ENCODE measurements around the gene SPPL2C.

SPPL2C gene

DNA sequence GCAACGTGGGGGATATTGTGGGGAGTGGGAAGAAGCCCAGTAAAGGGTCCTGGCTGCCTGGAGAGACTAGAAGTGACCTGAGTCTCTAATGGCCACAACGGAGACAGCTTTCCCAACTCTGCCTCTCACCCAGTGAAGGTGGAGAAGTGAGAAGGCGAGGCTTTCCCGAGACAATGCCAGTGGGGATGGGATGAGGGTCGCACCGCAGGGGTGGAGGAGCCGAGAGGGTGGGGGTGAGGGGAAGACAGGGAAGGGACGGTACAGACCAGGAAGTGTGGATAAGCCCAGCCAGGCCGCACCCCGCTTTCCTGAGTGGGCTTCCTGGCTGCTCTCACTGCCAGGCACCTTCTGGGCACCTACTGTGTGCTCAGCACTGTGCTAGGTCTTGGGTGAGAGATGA, 7.5 kb upstream of the SPPL2C start:
- no peak overlapping the region for H3K27ac ChIP-seq

DNA sequence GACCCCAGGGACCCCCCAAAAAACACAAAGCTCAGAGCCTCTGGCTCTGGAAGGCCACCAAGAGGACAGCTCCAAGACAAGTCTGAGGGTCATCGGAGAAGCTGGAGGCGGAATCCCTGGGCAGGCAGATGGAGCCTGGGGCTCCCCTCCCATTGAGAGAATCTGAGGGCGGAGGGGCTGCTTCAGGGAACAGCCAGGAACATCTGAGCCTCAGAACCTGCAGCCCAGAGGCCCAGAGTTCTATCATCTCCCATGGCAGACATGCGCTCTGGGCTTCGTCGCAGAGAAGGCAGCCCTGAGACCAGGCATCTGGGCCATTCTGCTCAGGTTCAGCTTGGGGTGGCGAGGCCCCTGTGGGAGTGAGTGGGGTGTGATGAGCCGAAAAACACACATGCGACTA, 7.1 kb upstream of the SPPL2C start:
- TF ChIP-seq, protein P1, sequence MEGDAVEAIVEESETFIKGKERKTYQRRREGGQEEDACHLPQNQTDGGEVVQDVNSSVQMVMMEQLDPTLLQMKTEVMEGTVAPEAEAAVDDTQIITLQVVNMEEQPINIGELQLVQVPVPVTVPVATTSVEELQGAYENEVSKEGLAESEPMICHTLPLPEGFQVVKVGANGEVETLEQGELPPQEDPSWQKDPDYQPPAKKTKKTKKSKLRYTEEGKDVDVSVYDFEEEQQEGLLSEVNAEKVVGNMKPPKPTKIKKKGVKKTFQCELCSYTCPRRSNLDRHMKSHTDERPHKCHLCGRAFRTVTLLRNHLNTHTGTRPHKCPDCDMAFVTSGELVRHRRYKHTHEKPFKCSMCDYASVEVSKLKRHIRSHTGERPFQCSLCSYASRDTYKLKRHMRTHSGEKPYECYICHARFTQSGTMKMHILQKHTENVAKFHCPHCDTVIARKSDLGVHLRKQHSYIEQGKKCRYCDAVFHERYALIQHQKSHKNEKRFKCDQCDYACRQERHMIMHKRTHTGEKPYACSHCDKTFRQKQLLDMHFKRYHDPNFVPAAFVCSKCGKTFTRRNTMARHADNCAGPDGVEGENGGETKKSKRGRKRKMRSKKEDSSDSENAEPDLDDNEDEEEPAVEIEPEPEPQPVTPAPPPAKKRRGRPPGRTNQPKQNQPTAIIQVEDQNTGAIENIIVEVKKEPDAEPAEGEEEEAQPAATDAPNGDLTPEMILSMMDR (IDR thresholded peaks at IDR 0.05): no peak
- no peak for TF ChIP-seq ZFX (IDR thresholded peaks at IDR 0.05; ENCODE audit: borderline replicate concordance)
- no peak overlapping the region for H3K27ac ChIP-seq

More for the DNA sequence above, 7.5 kb upstream of the SPPL2C start:
- TF ChIP-seq, protein P1 (IDR thresholded peaks at IDR 0.05): no peak
- no peak for TF ChIP-seq ZFX (IDR thresholded peaks at IDR 0.05; ENCODE audit: borderline replicate concordance)

DNA sequence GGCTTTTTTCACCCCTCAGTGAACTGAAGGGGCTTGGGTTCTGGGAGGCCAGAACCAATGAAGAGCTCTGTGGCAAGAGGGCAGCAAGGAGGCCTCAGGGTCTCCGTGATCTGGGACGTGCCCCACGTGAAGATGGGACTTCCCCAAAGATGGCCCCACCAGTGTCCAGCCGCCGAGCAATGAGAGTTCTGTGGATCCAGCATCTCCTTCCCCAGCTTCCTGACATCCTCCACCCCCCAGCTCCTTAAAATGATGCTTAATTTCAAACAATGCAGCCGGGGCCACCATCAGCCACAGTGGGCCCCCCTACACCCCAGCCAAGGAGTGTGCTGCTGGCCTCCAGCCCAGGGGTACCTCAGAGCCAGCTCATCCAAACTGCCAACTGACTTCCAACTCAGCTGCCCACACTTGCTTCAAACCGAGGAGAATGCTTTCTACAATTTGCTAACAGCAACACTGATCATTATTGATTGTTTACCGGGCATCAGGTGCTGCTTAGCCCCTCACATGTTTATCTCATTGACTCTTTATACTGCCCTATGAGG, 5.9 kb upstream of the SPPL2C start:
- TF ChIP-seq, protein P1 (IDR thresholded peaks at IDR 0.05): no peak
- no peak for TF ChIP-seq ZFX (IDR thresholded peaks at IDR 0.05; ENCODE audit: borderline replicate concordance)

DNA sequence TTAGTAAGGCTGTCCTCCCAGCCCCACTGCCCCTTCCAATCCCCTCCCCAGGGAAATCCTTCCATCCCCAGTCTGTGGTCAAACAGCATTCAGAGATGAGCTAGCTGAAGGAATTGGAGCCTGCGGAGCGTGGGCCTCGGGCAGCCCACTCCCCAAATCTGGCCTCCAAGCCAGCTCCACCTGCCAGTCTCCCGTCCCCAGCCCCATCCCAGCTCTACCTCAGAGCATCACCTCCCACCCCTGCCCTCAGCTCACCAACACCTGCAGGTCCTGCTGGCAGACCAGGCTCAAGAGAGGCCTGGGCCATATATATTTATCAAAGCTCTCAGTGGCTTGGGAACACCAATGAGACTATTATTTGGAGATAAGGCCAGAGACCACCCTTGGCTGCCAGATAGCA, 5.2 kb upstream of the SPPL2C start:
- TF ChIP-seq, protein P1 (IDR thresholded peaks at IDR 0.05): no peak
- TF ChIP-seq ZFX (IDR thresholded peaks at IDR 0.05; ENCODE audit: borderline replicate concordance): no peak

More for the DNA sequence above, 5.9 kb upstream of the SPPL2C start:
- H3K27ac ChIP-seq: no peak overlapping the region

DNA sequence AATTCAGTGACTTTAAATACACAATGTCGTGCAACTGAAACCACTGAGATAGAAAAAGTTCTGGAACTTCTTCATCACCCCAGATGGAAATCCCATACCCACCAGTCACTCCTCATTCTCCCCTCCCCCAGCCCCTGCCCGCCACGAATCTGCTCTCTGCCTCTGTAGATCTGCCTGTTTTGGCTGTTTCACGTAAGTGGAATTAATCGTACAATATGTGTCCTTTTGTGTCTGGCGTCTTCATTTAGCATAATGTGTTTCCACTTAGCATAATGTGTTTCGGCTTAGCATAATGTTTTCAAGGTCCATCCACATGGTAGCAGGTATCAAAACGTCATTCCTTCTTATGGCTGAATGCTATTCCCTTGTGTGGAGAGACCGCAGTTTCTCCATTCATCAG, 3.5 kb upstream of the SPPL2C start:
- TF ChIP-seq, protein P1 (IDR thresholded peaks at IDR 0.05): no peak
- TF ChIP-seq ZFX (IDR thresholded peaks at IDR 0.05; ENCODE audit: borderline replicate concordance): no peak
- no peak overlapping the region for H3K27ac ChIP-seq

More for the DNA sequence above, 5.2 kb upstream of the SPPL2C start:
- no peak overlapping the region for H3K27ac ChIP-seq

DNA sequence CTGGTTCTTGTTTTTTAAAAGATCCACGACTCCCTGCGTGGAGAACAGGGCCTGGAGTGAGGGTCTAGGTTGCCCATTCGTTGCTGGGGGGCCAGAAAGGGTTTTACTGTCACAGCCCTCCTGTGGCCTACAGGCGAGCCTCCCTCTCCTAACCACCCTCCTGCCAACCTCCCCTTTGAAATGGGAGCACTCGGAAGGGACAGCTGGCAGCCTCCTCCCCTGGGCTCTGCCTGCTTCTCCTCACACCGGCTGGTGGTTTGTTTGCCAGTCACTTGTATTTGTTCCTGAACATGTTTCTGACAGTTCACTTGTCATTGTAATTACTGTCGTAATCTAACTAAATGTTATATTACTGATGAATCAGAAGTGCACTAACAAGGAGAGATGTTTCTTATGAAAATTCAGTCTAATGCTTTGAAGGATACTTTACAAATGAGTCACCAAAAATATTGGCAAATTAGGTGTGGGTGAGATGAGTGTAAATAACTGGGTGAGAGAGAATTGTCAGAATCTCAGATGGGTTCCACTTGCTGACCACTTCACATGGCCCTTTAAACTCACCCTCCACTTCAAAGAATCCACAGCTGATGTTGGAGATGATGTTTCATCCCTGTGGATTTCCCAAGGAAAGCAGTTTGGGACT, 2.7 kb upstream of the SPPL2C start:
- TF ChIP-seq ZFX (IDR thresholded peaks at IDR 0.05; ENCODE audit: borderline replicate concordance): no peak
- TF ChIP-seq, protein P1 (IDR thresholded peaks at IDR 0.05): no peak
- H3K27ac ChIP-seq: no peak overlapping the region

DNA sequence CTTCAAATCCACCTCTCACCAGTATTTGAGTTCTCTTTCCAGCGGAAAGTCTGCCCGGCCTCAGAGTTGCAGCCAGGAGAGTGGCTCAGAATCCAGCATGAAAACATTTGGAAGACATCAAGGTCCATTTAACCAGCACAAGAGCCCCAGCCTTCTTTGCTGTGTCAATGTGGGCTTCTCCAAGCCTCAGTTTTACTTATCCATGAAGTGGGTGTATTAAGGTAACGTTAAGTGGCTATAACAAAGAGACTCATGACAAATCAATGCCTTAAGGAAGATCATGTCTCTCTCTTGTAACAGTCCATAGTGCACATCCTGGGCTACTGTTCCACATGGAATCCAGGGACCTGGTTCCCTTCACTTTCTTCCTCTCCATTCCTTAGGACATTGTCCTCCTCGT, 959 bp upstream of the SPPL2C start:
- H3K27ac ChIP-seq: no peak overlapping the region
- TF ChIP-seq, protein P1 (IDR thresholded peaks at IDR 0.05): no peak
- no peak for TF ChIP-seq ZFX (IDR thresholded peaks at IDR 0.05; ENCODE audit: borderline replicate concordance)

Measured in 22Rv1 (cell line).